H54 (cell line): Measurements from ENCODE around the gene LIMD2.

Experiments
- DNase-seq: peaks from one replicate; pipeline ENCODE4 v3.0.0; 2011; ENCODE audit warnings: low spot score, mixed read lengths; ENCODE audit not compliant: insufficient read length
- FAIRE-seq: peaks from 3 replicates; lab custom pipeline; 2011; peaks lifted over from hg19 to GRCh38; lab: Jason Lieb, UNC
- POLR2A ChIP-seq: IDR thresholded peaks from 2 replicates; pipeline ENCODE4 v1.6.1; 2011; ENCODE audit warnings: low read depth, mild to moderate bottlenecking, low read length

Gene LIMD2

GRCh38 chr17:63696381-63696961, 3.5 kb downstream of the LIMD2 start:
- DNase-seq = no peak
- TF ChIP-seq POLR2A = no peak
- no peak for FAIRE-seq

GRCh38 chr17:63695889-63696288, 4.0 kb downstream of the LIMD2 start:
- DNase-seq (no peak), FAIRE-seq (no peak)
- no peak for TF ChIP-seq POLR2A

GRCh38 chr17:63694950-63695773, 4.8 kb downstream of the LIMD2 start:
- DNase-seq (no peak), FAIRE-seq (no peak)

GRCh38 chr17:63694229-63694949, 5.5 kb downstream of the LIMD2 start:
- DNase-seq (no peak), FAIRE-seq (no peak)
- no peak for TF ChIP-seq POLR2A

More at GRCh38 chr17:63694950-63695773, 4.8 kb downstream of the LIMD2 start:
- TF ChIP-seq POLR2A = no peak

- TF ChIP-seq POLR2A = no peak
- no peak for FAIRE-seq
- no peak for DNase-seq
Measured at GRCh38 chr17:63693411-63694113, 6.4 kb downstream of the LIMD2 start.

DNA sequence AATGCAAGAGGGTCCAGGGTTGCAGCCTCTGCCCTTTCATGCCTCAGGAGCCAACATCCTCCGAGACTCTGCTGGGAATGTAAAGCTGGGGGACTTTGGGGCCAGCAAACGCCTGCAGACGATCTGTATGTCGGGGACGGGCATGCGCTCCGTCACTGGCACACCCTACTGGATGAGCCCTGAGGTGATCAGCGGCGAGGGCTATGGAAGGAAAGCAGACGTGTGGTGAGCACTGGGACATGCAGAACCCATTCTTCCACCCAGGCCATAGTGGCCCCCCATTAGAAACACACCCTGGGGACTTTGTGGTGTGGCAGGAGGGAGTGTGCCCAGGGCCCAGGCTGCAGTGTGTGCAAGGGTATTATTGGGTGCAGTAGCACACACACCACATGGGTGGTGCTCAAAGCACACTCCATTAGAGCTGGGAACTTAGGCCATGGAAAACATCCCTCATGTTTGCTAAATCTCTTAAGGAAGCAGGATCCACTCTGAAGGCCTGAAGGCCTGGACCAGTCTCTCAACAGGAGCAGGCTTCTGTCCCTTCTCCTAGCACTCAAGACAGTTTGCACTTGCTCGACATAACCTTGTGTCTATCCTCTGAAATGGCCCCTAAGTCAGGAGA, 7.6 kb downstream of the LIMD2 start:
- DNase-seq = no peak
- TF ChIP-seq POLR2A = no peak
- no peak for FAIRE-seq

GRCh38 chr17:63689479-63689878, 10.4 kb downstream of the LIMD2 start:
- FAIRE-seq (no peak), DNase-seq (no peak)
- TF ChIP-seq POLR2A = no peak

DNA sequence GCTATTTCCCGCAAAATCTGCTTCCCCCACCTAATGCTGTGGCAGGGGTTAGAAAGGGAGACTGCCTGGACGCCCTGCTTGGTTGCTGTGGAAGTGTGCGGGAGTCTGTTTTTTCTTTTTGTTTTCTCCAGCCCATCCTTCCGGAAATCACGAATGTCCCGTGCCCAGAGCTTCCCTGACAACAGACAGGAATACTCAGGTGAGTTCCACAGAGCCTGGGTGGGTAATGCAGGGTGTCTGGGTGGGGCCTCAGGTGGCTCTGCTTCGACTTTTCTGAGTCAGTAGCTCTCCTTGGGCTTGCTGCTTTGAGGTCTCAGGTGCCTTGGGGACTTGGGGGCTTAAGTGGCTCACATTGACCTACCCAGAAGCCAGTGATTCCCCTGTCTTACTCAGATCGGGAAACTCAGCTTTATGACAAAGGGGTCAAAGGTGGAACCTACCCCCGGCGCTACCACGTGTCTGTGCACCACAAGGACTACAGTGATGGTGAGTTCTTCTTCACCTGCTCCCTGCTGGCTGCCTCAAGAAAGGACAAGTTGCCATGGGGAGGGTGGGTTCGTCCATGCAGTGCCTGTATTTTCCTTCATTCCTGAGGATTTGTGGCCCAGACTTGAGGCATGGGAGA, 11.4 kb downstream of the LIMD2 start:
- DNase-seq = no peak
- FAIRE-seq = no peak
- TF ChIP-seq POLR2A = no peak

GRCh38 chr17:63686138-63686685, 13.7 kb downstream of the LIMD2 start:
- FAIRE-seq = no peak
- DNase-seq = no peak
- no peak for TF ChIP-seq POLR2A

DNA sequence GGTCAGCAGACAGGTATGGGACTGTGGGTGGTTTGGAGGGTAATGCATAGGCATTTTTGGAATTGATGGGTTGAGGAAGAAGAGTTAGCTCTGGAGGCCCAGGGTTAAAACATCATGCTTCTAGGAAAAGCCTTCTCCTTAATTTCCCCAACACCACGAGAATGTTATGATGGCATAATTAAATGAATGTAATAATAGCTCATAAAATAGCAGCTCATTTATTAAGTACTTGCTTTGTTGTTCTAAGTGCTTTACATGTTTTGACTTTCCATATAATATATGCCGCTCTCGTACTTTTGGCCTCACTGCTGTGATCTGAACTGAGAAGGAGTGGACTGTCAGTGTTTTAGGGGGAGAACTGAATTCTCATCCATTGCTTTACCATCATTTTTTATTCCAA, 14.3 kb downstream of the LIMD2 start:
- DNase-seq = no peak
- no peak for FAIRE-seq

GRCh38 chr17:63685041-63685440, 14.9 kb downstream of the LIMD2 start:
- DNase-seq (no peak), FAIRE-seq (no peak)
- no peak for TF ChIP-seq POLR2A

More for the DNA sequence above, 14.3 kb downstream of the LIMD2 start:
- TF ChIP-seq POLR2A = no peak

- FAIRE-seq (no peak), DNase-seq (no peak)
- TF ChIP-seq POLR2A = no peak
Measured at GRCh38 chr17:63682981-63683380, 16.9 kb downstream of the LIMD2 start.
